Measurements from ENCODE around the gene DUSP15.

Gene DUSP15

GRCh38 chr20:31842471-31843157, 27.7 kb downstream of the DUSP15 start:
- H3K9me3 Mint-ChIP-seq = no peaks in the 10 kb centered on the region
- no peak overlapping the region for H3K4me3 Mint-ChIP-seq
- no peaks in the 10 kb centered on the region for H3K36me3 Mint-ChIP-seq (ENCODE audit: low read depth)
- no peaks in the 10 kb centered on the region for H3K27me3 Mint-ChIP-seq (ENCODE audit: low read depth)
- H3K27ac Mint-ChIP-seq = no peak overlapping the region
- no peaks in the 10 kb centered on the region for H3K4me1 Mint-ChIP-seq (ENCODE audit: low read depth)

- no peak overlapping the region for H3K4me3 Mint-ChIP-seq
- no peaks in the 10 kb centered on the region for H3K4me1 Mint-ChIP-seq (ENCODE audit: low read depth)
- H3K36me3 Mint-ChIP-seq (ENCODE audit: low read depth) = no peaks in the 10 kb centered on the region
- no peaks in the 10 kb centered on the region for H3K27me3 Mint-ChIP-seq (ENCODE audit: low read depth)
- H3K9me3 Mint-ChIP-seq = no peaks in the 10 kb centered on the region
- no peak overlapping the region for H3K27ac Mint-ChIP-seq
These were observed 28.4 kb downstream of the DUSP15 start for GRCh38 chr20:31841928-31842327.

GRCh38 chr20:31840906-31841816, 29.2 kb downstream of the DUSP15 start:
- Mint-ChIP-seq H3K27me3 (ENCODE audit: low read depth) (no peaks in the 10 kb centered on the region), H3K9me3 (no peaks in the 10 kb centered on the region), H3K4me3 (no peak overlapping the region), H3K27ac (no peak overlapping the region), H3K4me1 (ENCODE audit: low read depth) (peaks cover 3% of the 10 kb centered on the region), H3K36me3 (ENCODE audit: low read depth) (no peaks in the 10 kb centered on the region)

GRCh38 chr20:31839782-31840487, 30.4 kb downstream of the DUSP15 start:
- H3K27ac Mint-ChIP-seq = no peak overlapping the region
- no peaks in the 10 kb centered on the region for H3K36me3 Mint-ChIP-seq (ENCODE audit: low read depth)
- peaks cover 10% of the 10 kb centered on the region for H3K4me1 Mint-ChIP-seq (ENCODE audit: low read depth)
- H3K27me3 Mint-ChIP-seq (ENCODE audit: low read depth) = no peaks in the 10 kb centered on the region
- H3K9me3 Mint-ChIP-seq = no peaks in the 10 kb centered on the region
- no peak overlapping the region for H3K4me3 Mint-ChIP-seq

- Mint-ChIP-seq H3K4me1 (ENCODE audit: low read depth) (peaks cover 10% of the 10 kb centered on the region), H3K36me3 (ENCODE audit: low read depth) (no peaks in the 10 kb centered on the region), H3K27me3 (ENCODE audit: low read depth) (no peaks in the 10 kb centered on the region), H3K27ac (no peak overlapping the region), H3K4me3 (no peak overlapping the region), H3K9me3 (no peaks in the 10 kb centered on the region)
These were observed 31.6 kb downstream of the DUSP15 start for GRCh38 chr20:31838646-31839292.

GRCh38 chr20:31837896-31838397, 32.4 kb downstream of the DUSP15 start:
- Mint-ChIP-seq H3K9me3 (no peaks in the 10 kb centered on the region), H3K27ac (no peak overlapping the region), H3K36me3 (ENCODE audit: low read depth) (no peaks in the 10 kb centered on the region), H3K4me1 (ENCODE audit: low read depth) (peaks cover 10% of the 10 kb centered on the region), H3K4me3 (no peak overlapping the region), H3K27me3 (ENCODE audit: low read depth) (no peaks in the 10 kb centered on the region)

GRCh38 chr20:31836853-31837608, 33.3 kb downstream of the DUSP15 start:
- Mint-ChIP-seq H3K27ac (no peak overlapping the region), H3K27me3 (ENCODE audit: low read depth) (no peaks in the 10 kb centered on the region), H3K4me3 (no peak overlapping the region), H3K9me3 (no peaks in the 10 kb centered on the region), H3K4me1 (ENCODE audit: low read depth) (peaks cover 10% of the 10 kb centered on the region), H3K36me3 (ENCODE audit: low read depth) (no peaks in the 10 kb centered on the region)

- H3K36me3 Mint-ChIP-seq (ENCODE audit: low read depth) = no peaks in the 10 kb centered on the region
- H3K27me3 Mint-ChIP-seq (ENCODE audit: low read depth) = no peaks in the 10 kb centered on the region
- peaks cover 10% of the 10 kb centered on the region for H3K4me1 Mint-ChIP-seq (ENCODE audit: low read depth)
- H3K4me3 Mint-ChIP-seq = no peak overlapping the region
- H3K9me3 Mint-ChIP-seq = no peaks in the 10 kb centered on the region
- no peak overlapping the region for H3K27ac Mint-ChIP-seq
These were observed 34.1 kb downstream of the DUSP15 start for GRCh38 chr20:31835977-31836852.

- no peaks in the 10 kb centered on the region for H3K27me3 Mint-ChIP-seq (ENCODE audit: low read depth)
- H3K4me3 Mint-ChIP-seq = no peak overlapping the region
- no peaks in the 10 kb centered on the region for H3K36me3 Mint-ChIP-seq (ENCODE audit: low read depth)
- H3K9me3 Mint-ChIP-seq = no peaks in the 10 kb centered on the region
- H3K27ac Mint-ChIP-seq = no peak overlapping the region
- peaks cover 10% of the 10 kb centered on the region for H3K4me1 Mint-ChIP-seq (ENCODE audit: low read depth)
These were observed 34.8 kb downstream of the DUSP15 start for GRCh38 chr20:31835554-31835953.

GRCh38 chr20:31833931-31834521, 36.3 kb downstream of the DUSP15 start:
- no peaks in the 10 kb centered on the region for H3K27me3 Mint-ChIP-seq (ENCODE audit: low read depth)

GRCh38 chr20:31833130-31833930, 37.0 kb downstream of the DUSP15 start:
- no peak overlapping the region for H3K4me3 Mint-ChIP-seq
- H3K27ac Mint-ChIP-seq = no peak overlapping the region
- no peaks in the 10 kb centered on the region for H3K9me3 Mint-ChIP-seq
- no peaks in the 10 kb centered on the region for H3K36me3 Mint-ChIP-seq (ENCODE audit: low read depth)
- H3K4me1 Mint-ChIP-seq (ENCODE audit: low read depth) = peaks cover 10% of the 10 kb centered on the region
- H3K27me3 Mint-ChIP-seq (ENCODE audit: low read depth) = peaks cover 3% of the 10 kb centered on the region

More at GRCh38 chr20:31833931-31834521, 36.3 kb downstream of the DUSP15 start:
- no peaks in the 10 kb centered on the region for H3K36me3 Mint-ChIP-seq (ENCODE audit: low read depth)
- H3K27ac Mint-ChIP-seq = no peak overlapping the region
- no peaks in the 10 kb centered on the region for H3K9me3 Mint-ChIP-seq
- no peak overlapping the region for H3K4me3 Mint-ChIP-seq
- H3K4me1 Mint-ChIP-seq (ENCODE audit: low read depth) = peaks cover 10% of the 10 kb centered on the region

GRCh38 chr20:31831771-31832306, 38.5 kb downstream of the DUSP15 start:
- Mint-ChIP-seq H3K27ac (no peak overlapping the region), H3K27me3 (ENCODE audit: low read depth) (peaks cover 3% of the 10 kb centered on the region), H3K36me3 (ENCODE audit: low read depth) (no peaks in the 10 kb centered on the region), H3K9me3 (no peaks in the 10 kb centered on the region), H3K4me1 (ENCODE audit: low read depth) (peaks cover 10% of the 10 kb centered on the region), H3K4me3 (no peak overlapping the region)
